Measurements from ENCODE around the gene NFILZ.

NFILZ gene, protein sequence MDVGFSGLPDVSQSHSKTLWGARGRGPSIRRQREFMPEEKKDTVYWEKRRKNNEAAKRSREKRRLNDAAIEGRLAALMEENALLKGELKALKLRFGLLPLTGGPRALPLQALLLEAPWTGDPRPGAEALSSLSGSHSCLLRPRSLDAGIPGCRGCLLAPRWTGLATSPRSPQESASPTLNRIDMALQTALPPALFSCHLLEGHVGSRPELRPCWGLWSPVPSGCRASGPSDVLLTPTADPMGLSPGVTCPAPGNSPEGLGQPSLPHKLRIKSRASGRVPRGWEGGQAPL

DNA sequence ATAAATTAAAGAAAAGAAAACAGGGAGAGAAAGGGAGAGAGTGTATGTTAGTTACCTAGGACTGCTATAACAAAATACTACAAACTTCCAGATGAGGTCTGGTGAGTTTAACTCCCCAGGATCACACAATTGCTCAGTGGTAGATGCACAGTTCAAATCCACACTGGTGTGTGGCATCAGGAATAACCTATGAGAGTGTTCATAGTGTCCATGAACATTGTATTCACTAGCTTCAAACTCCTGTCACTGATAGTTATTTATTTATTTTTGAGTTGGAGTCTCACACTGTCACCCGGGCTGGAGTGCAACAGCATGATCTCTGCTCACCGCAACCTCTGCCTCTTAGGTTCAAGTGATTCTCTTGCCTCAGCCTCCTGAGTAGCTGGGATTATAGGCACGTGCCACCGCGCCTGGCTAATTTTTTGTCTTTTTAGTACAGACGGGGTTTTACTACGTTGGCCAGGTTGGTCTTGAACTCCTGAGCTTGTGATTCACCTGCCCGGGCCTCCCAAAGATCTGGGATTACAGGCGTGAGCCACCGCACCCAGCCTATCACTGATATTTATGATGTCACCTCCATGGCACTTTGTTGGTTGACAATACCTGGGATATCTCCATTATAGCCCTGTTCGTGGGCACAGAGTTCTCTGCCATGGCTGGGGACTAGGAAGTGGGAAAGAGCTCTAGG is at the start of gene NFILZ:
Gene NFILZ, plus strand, starts transcription at position 638 of the 688 bp plus-strand sequence. CDS start 46,133 bp downstream, outside the sequence.
- DNase-seq (ENCODE audit: low spot score) = no peak

DNA sequence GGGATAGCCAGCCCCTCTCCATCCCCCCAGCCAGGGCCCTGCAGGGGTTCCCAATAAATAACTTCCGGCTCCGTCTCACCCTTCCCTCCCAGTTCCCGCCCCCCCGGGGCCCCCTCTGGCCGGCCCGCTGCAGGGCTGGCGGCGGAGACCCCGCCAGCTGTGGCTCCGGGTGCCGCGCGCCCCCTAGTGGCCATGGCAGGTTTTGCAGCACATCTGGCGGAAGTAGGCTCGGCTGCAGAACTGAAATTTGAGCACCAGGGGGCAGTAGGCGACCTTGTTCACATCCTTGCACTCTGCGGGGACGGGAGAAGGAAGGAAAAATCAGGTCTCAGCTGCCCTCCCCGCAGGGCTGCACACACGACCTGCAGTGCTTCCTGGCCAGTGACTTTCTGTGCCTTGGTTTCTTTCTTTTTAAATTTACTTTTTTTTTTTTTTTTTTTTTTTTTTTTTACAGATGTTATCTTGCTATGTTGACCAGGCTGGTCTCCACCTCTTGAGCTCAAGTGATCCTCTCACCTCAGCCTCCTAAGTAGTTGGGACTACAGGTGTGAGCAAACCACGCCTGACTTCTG is 49.6 kb upstream of the NFILZ start:
- DNase-seq (ENCODE audit: low spot score) = peak; percentile 60

DNA sequence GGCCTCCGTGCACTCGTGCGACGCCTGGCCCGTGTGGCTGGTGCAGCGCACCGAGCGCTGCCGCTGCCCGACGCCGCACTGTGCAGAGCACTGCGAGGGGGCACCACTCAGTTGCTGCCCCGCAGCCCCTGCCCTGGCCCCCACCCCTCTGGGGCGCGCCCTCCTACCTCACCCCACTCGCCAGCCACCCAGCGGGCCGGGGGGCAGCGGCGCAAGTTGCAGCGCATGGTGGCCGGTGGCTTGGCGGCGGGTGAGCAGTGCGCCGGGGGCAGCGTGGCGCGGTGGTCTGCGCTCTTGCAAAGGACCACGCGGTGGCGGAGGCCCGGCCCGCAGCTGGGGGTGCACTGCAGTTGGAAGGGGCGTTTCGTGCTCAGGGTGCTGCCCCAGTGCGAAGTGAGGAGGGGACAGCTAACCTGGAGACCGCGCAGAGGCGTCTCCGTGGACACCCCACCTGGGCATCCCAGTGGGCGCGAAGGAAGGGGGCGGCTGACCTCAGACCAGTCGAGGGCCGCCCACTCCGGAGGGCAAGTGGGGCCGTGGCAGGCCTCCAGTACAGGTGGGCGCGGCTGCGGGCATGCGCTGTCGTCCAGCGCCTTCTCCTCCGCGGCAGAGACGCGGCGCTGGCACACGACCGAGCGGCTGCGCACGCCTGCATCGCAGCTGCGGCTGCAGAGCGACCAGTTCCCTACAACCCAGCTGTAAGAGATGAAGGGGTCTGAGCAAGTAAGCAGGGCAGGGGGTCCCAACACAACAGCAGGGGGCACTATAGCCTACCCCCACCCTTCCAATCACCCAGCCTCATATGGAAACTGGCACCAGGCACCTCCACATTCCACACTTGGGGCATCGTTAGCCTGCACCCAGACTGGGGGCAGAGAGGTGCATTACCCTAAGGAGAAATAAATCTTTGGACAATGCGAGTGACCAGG is 45.2 kb upstream of the NFILZ start:
- no peak for DNase-seq (ENCODE audit: low spot score)

DNA sequence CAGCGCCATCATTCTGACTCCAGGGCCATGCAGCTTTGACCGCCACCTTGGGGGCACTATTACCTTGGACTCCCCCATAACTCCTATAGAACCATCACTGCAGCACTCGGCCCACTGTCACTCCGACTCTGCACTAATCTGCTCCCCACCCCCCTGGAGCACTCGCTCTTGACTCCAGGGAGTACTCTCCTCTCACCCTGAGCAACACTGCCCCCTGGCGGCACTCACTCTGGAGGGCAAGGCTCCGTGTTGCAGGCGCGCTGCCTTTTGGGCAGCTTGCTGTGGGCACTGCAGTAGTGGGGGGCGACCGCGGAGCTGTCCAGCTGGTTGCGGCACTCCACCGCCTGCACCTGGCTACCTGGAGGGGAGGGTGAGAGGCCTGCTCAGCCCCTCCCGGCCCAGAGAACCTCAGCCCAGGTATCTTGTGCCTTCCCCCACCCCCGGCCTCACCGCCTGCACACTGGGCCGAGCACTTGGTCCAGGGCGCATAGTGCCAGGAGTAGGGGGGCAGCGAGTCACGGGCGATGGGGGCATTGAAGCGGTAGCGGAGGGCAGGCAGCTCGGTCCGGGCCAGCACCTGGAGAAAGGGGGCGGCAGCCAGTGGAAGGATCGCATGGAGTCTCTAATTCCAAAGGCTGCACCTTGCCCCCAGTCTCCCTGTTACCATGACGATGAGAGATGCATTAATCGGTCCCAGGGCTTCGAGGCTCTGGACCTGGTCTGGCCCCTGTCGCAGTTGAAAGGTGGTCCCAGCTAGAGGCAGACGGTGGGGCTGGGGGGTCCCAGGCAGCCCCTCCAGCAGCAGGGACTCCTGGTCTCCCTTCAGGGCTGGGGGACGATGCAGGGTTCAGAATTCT is 44.3 kb upstream of the NFILZ start:
- peak; percentile 41 for DNase-seq (ENCODE audit: low spot score)

DNA sequence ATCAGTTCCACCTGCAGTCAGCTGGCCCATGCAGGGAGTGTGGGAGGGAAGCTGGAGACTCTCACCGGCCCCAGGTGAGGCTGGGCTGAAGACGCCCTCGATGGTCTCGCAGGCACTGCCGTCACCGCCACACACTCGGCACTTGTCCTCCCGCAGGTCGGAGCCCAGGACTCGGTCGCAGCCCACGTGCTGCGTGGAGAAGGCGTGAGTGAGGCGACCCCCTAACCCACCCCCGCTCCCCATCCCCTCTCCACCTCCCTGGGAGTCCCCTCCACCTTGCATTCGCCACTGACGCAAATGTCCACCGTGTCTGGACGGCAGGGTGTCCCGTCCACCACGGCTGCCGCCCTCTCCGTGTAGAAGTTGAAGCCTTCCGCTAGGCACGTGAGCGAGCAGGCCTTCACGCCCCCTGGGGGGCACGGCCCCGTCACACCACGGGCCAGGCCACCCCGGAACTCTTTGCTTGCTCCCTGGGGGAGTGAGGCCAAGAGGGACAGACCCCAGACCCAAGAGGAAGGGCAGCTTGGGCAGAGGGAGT is 41.2 kb upstream of the NFILZ start:
- no peak for DNase-seq (ENCODE audit: low spot score)

DNA sequence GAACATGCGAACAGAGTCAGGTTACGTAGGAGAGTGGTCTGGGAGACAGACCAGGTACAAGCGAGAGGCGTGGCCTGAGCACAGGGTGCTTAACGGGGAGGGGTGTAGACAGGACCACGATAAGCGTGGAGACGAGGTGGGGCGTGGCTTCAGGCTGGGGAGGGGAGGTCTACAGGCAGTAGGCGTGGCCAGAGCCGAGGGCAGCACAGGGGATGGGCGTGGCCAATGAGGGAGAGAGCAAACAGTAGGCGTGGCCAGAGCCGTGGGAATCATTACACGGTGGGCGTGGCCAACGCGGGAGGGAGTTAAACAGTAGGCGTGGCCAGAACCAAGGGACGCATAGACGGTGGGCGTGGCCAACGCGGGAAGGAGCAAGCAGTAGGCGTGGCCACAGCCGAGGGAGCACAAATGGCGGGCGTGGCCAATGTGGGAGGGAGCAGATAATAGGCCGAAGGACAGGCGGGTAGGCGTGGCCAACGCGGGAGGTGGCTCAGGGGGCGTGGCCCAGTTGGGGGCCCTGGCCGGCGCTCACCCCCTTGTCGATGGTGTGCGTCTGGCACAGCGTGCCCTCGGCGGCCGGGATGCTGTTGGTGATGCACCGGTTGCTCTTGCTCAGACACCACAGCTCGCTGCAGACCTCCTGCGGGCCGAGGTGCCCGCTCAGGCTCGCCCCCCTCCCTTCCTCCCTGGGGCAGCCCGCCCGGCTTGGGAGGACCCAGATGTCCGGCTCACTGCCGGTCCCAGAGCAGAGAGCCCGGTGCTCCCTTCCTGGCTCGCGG is 38.0 kb upstream of the NFILZ start:
- no peak for DNase-seq (ENCODE audit: low spot score)

DNA sequence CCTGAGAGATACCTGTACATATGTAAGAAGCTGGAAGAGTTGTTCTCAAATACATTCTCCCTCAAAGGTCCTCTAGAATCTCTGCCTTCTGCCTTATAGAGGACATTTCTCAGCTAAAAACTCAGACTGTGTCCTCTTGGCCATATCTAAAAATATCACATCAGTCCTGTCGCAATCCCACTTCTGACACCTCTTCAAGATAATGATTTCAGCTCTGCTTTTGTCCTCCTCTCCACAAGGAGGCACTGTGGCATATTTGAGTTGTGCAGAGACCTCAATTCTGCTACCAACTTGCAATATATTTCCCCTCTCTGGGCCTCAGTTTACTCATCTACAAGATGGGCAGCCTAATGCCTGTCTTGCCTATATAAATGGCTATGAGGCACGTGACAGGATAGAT is 36.5 kb upstream of the NFILZ start:
- DNase-seq (ENCODE audit: low spot score) = no peak

DNA sequence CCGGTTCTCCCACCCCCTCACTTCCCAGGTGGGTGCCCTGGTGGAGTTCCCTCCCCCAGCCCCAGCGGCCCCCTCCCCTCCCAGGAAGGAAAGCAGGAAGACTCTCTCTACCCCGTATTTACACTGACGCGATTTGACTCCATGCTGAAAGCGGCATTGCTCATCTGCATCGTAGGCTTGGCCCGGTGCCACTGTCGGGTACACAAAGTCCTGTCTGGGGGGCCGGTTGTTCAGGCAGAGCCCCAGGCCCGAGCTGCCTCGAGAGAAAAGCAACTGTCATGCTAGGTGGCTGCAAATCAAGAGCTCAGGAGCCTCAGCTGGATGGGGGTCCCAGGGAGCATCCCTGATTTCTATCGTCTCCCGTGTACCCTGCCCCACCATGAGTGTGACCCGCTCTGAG is 34.8 kb upstream of the NFILZ start:
- no peak for DNase-seq (ENCODE audit: low spot score)

DNA sequence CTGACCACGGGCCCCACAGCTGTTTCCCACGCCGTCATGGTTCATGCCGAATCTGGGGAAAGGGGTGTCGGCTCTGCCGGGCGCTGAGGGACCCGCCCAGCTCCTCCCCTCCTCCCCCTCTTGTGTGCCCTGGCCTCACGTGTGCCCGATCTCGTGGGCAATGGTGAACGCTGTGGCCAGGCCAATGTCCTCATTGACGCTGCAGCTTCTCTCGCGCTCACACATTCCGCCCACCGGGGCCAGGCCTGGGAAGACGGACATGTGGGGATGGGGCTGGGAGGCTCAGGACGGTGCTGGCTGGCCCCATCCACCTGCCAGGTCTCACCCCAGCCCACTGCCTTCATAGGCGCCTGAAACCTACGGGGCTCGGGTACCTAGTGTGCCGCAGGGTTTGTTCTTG is 34.3 kb upstream of the NFILZ start:
- DNase-seq (ENCODE audit: low spot score) = no peak

DNA sequence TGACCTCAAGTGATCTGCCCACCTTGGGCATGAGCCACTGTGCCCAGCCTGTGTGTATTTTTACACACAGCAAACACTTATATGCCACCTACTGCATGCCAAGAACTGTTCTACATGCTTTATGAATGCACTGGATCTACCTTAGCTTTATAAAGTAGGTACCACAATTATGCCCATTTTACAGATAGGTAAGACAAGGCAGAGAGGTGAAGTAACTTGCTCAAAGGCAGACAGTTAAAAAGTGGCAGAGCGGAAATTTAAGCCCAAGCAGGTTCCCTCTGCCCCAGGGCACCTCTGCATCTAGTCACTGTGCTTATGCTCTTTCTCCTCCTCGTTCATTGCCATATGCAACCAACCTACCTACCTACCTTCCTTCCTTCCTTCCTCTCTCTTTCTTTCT is 30.4 kb upstream of the NFILZ start:
- no peak for DNase-seq (ENCODE audit: low spot score)

DNA sequence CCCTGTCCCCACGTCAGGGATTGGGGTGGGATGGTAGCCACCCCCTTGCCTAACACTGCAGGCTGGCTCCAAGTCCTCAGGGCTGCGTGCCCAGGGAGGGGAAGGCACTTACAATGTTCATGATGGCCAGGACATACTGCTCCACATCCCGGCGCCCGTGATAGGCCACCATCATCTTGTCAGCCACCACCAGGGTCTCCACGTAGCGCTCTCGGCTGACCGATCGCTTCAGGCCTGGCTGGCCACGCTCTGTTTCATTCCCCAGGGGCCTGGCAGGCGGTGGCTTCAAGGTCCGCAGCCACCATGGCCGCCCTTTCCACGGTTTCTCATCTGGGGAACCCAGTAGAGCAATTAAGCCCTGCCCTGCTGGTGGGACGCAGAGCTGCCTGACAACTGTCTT is 29.6 kb upstream of the NFILZ start:
- no peak for DNase-seq (ENCODE audit: low spot score)

DNA sequence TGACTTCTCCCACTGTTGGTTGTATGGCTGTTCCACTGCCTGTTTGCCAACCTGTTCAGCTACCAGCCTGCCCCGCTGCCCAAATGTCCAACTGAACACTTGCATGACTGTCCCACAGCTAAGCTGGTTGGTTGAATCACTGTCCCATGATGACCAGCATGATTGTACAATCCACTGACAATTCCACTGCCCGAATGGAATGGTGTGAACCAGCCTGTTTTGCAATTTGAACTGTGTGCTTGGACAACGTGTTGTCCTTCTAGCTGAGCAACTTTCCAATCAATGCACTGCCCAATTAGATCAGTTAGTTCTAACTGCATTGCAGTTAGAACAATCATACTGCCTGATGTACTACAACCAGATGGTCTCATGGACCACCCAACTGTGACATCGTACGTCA is 28.6 kb upstream of the NFILZ start:
- no peak for DNase-seq (ENCODE audit: low spot score)

DNA sequence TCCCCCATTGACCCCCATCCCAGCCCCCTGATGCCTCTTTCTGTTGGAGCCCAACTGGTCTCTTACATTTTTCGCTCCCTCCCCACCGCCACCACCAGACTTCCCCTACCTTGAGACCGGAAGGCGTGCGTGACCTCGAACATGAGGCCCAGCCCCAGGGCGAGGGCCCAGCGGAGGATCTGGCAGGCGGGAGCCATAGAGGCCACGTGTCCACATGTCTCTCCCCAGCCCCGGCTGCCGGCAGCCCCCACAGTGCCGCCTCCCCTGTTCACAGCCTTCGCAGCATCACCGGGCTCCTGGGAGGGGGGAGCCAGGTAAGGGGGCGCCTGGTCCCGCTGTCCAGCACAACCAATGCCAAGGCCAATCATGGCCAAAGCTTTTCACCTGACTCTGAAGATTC is 24.9 kb upstream of the NFILZ start:
- DNase-seq (ENCODE audit: low spot score) = no peak

DNA sequence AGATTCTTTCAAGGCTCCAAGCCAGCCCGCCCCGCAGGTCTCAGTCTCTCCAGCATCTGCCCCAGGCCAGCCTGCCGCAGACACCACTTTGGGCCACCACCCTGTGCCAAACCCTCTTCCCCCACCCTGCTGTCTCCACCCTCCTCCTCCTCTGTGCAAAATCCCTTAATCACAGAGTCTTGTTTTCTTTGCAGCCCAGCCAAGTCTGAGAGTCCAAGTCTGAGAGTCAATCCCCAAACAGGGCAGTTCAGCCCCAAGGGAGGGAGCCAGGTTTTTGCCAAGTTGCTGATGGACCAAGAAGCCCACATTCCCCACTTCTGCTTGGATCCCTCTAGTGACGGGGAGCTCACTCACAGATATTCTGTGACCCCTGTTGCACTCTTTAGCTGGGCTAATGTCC is 23.0 kb upstream of the NFILZ start:
- DNase-seq (ENCODE audit: low spot score) = no peak

DNA sequence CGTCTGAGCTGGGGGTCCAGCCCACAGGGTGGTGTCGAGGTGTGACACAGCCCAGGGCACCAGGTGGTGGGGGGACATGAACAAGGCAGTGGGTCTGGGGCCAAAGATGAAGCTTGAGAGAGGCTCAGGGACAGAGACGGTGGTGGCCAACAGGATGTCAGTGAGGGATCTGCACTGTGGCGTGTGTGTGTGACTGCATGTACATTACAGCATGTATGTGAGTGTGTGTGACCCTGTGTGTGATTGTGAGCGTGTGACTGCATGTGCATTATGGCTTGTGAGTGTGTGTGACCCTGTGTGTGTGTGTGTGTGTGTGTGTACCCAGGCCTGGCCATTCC is 21.5 kb upstream of the NFILZ start:
- DNase-seq (ENCODE audit: low spot score) = no peak

DNA sequence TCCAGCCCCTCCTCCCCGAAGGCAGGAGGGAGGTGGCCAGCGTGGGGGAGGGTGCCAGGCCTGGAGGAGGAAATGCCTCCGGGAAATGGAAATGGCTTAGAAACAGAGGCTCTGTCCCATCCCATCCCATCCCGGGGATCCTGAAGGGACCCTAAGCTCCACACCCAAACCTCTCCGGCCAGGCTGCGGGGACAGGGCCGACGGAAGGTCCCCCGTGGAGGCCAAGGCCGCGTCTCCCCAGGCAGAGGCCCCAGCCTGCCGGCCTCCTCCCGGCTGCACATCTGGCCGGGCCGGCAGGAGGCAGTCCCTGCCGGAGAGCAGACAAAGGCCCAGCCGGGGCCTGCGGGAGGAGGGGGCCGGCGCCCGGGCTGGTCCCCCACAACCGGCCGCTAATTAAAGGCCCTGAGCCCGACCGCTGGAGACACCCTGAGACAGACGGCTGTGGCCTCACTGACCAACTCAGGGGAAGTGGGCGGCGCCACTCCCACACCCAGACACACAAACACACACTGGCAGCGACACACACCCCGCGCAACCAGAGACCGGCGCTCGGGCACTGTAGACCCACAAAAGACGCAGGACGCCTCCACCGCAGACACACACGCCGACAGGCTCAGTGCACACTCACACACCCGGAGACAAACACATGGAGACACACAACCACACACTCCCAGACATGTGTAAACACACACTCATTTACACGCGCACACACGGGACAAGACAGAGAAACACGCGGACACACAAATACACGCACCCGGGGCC is 21.0 kb upstream of the NFILZ start:
- no peak for DNase-seq (ENCODE audit: low spot score)

DNA sequence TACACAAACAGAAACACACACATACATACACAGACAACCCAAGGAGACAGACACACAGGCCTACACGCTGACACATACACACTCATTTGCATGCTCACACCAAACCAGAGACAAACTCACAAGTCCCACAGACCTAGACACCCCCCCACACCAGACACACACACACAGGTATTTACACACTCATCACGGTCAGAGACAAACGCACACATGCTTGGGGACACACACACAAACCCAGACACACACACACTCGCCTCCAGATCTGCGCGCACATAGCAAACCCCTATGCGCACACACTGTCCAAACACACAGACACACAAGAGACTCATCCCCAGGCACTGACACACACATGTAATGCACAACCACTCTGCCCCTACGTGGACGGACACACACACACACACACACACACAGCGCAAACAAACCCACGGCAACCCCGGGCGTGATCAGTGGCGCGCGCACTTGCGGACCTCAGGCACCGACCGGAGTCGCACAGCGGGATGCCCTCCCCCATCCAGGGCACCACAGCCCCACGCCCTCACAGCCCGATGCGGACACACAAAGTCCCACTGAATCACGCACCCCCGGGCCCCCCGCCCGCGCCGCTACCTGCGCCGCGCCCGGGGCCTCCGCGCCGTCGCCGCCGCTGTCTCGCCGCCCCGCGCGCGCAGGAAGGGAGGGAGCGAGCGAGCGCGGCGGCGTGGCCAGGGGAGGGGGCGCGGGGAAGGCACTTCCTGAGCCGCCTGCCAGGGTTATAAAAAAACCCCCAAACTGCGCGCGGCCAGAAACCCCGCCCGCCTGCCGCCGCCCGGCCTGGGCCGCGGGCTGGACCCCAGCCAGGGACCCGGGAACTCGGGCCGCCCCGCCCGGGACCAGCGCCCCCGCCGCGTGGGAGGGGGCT is 20.1 kb upstream of the NFILZ start, which contains the start of gene ADAMTS10:
Gene ADAMTS10, minus strand, starts transcription at position 675 of the 895 bp plus-strand sequence. CDS start 5,005 bp downstream, outside the sequence.
- DNase-seq (ENCODE audit: low spot score) = no peak

DNA sequence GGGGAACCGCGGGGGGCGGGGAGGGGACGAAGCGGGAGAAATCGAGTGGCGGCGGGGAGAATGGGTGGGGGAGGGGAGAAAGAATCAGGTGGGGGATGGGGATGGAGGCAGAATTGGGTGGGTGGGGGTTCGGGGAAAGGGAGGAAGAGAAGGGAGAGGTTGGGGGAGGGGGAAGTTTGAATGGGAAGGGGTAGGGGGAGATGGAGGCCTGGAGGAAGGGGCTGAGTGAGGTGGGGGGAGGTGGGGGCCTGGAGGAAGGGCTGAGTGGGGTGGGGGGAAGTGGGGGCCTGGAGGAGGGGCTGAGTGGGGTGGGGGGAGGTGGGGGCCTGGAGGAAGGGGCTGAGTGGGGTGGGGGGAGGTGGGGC is 19.5 kb upstream of the NFILZ start:
- DNase-seq (ENCODE audit: low spot score) = no peak

Data from SW480 (cell line).